Brain pericyte (primary cell): Measurements from ENCODE around the gene ATP6V1E1.

ENCODE experiments used
- DNase-seq: peaks from one replicate; pipeline ENCODE4 v3.0.0-alpha.2; 2012; ENCODE audit warnings: low read depth, low spot score

Gene ATP6V1E1

DNA sequence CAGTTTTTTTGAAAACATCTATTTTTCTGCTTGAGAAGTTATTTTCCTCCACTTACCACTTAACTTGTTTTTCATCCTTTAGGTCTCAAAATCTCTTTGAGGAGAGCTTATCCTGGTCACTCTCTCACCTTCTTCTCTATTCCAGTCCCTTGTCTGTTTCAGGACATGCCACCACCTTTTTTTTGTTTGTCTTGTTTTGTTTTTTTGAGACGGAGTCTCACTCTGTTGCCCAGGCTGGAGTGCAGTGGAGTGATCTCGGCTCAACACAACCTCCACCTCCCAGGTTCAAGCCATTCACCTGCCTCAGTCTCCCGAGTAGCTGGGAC, 5.4 kb upstream of the ATP6V1E1 start:
- DNase-seq: no peak

DNA sequence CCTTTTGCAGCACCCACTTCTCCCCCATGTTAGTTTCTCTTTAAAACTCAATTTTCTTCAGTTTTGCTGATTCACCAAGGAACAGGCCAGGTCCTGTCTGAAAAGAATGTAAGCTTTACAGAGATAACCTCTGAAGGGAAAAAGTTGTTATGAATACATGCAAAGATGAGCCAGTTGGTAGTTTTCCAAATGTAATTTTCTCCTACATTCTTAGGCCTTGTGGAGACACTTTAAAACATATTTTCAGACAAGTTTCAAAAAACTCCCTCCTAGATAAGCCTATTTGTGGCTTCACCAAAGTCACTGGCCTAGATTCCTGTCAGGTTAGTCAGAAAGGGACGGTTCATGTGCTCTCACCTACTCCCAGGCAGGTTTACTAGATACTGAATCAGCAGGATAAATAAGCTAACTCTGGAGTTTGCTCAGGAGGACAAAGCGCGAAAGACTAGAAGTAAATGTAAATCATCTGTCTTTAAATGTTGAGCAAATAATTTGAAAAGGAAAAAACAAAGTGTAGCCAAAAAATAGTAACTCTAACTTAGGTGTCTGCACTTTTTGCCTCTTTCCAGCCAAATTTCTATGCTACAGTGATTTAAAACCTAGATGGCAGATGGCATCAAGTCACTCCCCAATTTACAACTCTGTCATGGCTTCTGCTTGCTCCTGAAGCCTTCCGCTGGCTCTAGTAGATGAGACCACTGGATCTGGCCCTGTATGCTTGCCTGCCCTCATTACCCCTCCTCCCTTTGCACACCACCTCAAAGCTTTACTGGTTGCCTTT, 4.9 kb upstream of the ATP6V1E1 start:
- no peak for DNase-seq

DNA sequence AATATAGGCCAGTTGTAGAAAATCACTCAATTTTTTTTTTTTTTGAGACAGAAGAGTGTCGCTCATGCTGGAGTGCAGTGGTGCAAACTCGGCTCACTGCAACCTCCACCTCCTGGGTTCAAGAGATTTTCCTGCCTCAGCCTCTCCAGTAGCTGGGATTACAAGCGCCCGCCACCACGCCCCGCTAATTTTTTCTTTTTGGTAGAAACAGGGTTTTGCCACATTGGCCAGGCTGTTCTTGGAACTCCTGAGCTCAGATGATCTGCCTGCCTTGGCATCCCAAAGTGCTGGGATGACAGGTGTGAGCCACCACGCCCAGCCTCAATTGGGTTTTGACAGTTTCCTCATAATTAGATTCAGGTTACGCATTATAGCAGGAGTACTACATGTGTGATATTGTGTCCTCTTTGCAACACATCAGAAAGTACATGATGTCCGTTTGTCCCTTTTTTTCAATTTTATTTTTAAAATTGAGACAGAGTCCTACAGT, 2.6 kb upstream of the ATP6V1E1 start:
- no peak for DNase-seq

DNA sequence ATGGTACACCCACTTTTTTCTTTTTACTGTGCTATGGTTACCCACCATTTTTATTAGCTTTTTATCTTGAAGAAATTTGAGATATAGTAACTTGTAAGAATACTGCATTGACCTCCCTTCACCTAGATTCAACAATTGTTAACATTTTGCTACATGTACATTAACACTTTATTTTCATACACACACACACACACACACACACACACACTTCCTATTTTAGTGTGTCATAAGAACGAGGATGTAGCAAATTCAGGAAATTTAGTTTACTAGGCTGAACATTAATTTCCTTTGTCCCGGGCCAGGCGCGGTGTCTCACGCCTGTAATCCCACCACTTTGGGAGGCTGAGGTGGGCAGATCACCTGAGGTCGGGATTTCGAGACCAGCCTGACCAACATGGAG, 1.1 kb upstream of the ATP6V1E1 start:
- no peak for DNase-seq

DNA sequence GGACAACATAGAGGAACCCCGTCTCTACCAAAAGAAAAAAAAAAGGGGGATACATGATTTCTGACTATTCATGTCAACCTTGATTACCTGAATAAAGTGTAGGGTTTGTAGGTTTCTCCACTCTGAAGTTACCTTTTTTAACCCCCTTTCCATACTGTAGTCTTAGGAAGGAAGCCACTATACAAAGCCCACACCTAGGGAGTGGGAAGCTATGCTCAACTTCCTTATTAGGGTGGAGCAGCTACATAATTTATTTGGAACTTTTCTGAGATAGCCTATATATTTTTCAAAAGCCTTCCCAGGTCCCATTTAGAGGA, 582 bp upstream of the ATP6V1E1 start:
- DNase-seq: no peak

DNA sequence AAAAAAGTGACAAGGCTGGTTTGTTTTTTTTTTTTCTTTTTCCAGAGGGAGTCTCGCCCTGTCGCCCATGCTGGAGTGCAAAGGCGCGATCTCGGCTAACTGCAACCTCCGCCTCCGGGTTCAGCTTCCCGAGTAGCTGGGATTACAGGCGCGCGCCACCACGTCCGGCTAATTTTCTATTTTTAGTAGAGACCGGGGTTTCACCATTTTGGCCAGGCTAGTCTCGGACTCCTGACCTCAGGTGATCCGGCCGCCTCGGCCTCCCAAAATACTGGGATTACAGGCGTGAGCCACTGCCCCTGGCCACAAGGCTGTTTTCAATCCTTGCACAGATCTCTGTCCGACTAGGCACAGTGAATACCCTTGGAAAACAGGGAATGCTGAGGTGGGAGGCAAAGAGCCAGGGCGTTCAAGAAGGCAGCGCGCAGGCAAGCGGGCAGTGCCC, 566 bp downstream of the ATP6V1E1 start:
- no peak for DNase-seq

DNA sequence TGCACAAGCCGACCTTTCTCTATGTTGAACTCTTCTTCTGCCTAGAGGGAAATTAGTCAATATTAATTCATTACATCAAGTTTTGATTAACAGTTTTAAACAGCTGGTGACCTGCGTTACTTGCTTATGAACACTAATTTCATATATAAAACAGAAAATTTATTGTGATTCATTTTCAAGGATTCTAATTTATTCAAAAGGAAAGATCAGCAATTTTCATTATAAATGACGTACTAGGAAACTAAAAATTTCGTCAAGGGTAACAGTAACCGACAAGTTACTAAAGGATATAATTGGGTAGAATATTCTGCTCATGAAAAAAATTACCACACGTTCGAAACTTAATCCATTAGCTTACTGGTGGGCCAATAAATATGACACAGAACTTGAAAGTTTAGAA, 15.3 kb downstream of the ATP6V1E1 start:
- DNase-seq: no peak

DNA sequence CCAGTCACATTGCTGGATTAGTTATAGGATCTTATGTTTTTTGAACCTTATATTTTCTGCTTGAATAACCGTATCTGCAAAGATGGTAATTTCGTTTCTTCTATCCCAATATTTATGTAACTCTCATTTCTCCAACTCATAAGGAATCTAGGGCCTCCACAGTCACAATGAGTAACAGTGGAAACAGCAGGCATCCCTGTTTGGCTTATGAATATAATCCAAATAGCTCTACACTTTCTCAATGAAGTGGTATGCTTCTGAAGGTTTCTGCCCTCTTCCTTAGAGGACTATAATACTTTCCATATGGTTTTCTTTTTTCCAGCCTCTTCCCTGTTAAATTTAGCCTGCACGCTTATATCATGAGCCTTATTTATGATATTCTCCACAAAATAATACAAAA, 16.5 kb downstream of the ATP6V1E1 start:
- peak; percentile 6 for DNase-seq

DNA sequence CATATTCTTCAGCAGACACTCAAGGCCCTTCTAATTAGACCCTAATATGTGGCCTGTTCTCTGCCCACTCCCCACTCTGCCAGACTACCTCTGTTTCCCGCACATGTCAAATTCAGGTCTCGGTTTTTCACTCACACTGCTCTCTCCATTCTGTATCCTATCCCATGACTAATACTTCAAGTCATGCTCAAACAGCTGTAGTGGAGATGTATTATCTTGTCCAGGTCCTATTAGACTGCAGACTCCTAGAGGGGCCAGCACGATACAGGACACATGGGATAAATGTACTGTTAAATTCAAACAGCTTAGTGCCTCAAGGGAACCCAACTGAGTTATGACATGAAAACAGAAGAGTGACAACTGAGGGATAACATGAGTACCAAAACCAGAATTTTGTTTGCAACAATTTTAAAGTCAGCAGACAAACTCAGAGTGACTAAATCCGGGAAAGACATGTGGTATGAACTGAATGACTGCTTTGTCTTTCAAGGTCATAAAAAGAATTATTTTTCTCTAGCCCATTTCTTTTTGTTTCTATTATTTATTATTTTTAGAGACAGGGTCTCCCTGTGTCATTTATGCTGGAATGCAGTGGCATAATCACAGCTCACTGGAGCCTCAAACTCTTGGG, 20.5 kb downstream of the ATP6V1E1 start:
- no peak for DNase-seq

DNA sequence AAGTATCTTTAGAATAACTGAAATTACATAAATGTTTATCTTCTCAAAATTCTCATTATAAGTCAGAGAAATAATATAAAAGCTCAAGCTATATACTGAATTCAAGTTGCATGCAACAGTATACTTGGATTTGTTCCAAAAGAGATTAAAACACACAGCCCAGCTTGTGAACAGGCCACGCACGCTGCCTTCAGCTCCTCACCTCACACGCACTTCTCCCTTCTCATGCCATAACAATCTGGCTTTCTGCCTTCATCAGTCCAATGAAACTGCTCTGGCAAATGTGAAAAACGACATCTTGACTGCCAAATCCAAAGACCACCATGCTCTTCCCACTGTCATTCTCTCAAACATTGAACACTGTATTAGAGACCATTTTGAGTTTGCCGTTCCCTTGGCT, 22.1 kb downstream of the ATP6V1E1 start:
- no peak for DNase-seq

DNA sequence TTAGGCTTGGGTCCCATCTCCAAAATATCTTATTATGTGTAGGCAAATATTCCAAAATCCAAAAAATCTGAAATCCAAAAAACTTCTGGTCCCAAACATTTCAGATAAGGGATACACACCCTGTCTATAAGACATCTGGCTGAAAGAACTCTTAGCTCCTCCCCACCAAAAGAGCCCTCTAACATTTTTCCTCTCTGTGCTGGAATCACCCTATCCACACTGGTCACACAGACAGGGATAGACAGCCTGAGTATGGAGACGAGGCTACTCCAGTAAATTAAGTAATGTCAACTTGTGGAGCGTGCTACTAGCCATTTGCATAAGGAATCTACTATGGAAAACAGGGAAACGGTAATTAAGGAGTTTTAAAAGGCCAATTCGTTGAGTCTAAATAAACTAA, 24.9 kb downstream of the ATP6V1E1 start:
- no peak for DNase-seq

DNA sequence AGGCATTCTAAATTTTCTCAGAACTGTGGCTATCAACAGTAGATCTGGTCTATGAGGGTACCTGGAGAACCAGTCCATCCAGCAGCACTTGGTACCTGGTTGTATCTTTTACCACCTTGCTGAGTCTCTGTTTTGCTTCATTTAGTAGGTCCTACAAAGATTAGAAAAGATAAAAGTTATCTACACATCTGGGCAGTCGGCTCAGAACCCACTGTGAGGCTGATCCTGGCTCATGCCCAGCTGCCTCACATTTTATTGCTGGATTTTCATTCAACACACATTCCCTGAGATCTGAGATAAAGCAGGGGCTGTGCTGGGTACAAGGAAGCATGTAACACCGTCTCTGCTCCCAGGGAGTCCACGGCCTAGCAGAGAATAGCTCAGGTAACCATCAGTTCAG, 27.5 kb downstream of the ATP6V1E1 start:
- DNase-seq: no peak

DNA sequence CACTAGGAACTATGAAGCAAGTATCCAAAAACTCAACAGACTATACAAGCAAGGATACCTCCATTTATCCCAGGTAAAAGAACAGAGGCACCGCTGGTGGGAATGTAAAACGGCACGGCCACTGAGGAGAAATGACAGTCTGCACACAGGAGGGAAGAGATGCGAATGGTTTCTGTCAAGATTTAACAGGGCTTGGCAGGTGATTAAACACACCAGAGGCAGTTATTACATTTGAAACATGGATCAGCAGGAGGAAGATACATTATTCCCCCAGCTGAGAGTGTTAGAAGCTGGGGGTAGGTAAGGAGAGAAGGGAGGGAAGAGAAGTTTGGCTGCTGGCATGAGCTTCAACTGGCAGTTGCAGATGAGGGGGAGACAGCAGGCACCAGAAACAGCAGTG, 30.2 kb downstream of the ATP6V1E1 start:
- no peak for DNase-seq

DNA sequence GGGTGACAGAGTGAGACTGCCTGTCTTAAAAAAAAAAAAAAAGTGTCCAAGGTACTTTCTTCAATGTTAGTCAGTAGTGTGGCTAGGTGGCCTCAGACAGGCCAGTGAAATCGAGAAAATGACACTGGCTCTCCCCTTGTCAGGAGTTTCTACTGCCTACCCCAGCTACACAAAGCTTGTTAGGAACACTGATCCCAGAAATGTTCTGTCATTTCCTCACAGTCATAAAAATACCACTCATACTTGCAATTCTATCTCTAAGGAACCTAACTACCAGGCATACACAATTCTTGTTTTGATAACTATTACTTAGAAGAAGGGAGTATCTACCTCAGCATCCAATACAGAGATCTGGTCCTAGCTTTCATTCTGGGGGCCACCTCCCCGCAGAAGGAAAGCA, 31.3 kb downstream of the ATP6V1E1 start:
- no peak for DNase-seq

DNA sequence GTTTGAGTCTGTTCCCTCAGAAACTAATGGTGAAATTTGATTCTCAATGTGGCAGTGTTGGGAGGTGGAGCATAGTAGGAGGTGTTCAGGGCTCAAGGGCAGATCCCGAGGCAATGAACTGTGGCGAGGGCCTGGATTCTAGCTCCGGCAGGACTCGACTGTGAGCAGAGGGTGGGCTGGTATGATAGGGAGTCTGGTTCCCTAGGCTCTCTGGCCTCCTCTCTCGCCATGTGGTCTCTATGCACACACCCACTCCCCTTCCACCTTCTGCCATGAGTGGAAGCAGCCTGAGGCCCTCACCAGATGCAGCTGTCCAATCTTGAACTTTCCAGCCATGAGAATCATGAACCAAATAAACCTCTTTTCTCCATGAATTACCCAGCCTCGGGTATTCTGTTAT, 32.3 kb downstream of the ATP6V1E1 start:
- no peak for DNase-seq

DNA sequence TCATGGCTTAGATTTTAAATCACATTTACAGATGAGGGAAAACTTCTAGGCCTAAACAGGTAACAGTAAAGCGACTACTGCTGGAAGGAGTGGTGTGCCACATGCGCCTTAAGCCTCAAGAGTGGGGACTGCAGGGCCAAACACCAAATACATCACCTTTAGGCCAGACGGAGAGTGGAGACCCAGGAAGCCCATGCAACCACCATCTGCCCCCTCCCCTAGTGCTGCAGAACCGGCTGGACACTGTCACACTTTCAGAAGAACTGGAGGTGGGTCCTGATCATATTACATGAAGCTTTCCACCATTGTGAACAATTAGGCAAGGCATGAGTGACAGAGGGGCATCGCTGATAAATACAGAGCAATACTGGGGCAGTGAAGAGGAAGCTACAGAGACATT, 36.3 kb downstream of the ATP6V1E1 start:
- DNase-seq: no peak

DNA sequence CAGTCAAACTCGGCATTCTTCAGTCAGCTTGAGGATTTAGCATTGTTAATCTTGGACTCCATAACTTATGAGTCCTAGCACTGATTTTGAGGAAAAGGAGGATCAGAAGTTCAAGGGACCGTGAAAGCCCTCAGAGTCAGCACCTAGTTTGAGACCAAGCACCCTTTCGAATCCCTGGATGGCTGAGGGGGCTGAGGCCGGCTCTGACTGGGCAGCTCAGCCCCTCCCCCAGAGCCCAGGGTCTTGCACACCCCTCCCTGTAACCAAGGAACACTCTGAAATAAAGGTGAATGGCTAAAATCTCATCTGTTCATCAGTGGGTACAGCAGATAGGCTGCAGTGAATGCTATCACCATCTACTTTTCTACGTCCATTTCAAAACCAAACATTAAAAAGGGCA, 38.0 kb downstream of the ATP6V1E1 start:
- no peak for DNase-seq

DNA sequence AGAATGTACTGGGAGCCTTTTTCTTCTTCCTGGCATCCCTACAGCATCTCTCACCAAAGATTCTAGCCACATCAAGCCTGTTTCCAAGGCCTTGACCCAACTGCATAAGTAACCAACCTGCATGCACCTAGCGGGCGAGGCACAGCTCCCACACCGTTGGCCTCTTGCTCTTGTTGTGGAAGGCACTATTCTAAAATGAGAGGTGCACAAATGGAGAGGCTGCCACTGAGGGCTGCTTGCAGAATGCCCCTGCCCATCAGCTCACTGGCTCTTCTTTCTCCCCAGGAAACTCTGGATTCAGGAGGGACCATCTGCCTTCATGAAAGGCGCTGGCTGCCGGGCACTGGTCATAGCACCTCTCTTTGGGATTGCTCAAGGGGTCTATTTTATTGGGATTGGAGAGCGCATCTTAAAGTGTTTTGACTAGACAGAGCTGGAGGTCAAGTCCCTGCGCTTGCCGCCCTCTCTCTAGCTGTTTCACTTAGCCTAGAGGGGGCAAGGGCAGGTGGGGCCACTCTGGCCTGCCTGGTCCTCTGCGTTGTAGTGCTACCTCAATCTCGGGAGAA, 38.7 kb downstream of the ATP6V1E1 start:
- no peak for DNase-seq

DNA sequence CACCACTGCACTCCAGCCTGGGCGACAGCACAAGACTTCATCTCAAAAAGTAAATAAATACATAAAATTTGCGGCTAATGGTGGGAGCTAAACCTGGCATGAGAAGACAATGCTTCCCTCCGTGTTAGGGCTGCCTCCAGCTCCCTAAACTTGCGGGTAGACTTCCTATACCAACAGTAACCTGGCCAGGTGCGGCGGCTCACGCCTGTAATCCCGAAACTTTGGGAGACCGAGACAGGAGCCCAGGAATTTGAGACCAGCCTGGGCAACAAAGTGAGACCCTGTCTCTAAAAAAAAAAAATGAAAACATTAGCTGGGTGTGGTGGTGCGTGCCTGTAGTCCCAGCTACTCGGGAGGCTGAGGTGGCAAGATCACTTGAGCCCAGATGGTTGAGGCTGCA, 39.9 kb downstream of the ATP6V1E1 start:
- no peak for DNase-seq

DNA sequence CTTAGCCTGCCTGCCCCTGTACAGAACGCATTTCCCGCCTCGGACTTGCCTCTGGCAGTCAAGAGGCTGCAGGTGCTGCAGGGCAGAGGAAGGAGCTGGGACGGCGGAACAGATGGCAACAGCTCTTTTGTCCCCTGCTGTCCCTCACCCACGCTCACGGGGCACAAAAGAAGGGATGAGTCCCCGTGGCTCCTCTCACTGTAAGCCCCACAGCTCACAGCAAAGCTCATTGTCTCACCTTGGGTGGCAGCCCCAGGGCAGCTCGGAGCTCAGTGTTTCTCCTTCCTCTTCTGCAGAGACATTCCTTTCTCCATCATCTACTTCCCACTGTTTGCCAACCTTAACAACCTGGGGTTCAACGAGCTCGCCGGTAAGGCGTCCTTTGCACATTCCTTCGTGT, 40.9 kb downstream of the ATP6V1E1 start:
- no peak for DNase-seq

DNA sequence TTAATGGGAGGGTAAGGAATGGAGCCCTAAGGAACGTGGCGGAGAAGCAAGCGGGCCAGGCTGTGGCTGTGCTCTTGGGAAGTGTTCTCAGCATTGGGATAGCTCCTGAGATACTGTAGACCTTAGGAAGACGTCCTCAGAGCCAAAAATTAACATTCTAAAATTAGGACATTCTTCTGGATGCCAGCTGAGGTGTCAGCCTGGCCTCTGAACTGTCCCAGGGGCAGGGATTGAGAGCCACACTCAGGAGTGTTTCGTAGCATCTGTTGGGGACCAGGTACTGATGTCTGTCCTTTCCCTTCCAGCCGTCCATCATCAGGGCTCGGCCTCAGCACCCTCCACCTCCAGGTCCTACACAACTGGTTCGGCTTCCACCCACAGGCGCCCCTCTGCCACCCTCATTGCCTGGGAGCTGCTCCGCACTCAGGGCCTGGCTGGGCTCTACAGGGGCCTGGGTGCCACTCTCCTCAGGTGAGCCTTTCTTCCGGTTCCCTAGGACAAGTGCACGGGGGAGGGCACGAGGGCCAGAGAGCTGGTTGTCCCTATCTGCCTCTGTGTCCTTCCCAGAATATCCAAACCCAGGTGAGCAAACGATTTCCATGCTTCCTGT, 41.6 kb downstream of the ATP6V1E1 start:
- no peak for DNase-seq

DNA sequence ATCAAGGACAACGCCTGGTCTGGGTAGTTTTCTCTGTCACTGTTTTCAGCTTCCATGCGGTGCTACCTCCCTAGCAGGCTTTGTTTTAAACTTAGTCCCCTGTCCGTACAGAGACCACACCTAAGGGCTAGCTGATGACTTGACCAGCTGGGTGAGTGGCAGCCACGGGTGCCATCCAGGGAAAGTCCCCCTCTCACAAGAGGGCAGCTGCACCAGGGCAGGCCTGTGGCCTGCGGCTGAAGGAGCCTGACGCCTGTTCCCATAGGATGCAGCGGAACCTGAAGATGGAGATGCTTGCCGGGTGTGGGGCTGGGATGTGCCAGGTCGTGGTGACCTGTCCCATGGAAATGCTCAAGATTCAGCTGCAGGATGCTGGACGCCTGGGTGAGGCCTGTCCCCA, 45.4 kb downstream of the ATP6V1E1 start:
- DNase-seq: no peak

DNA sequence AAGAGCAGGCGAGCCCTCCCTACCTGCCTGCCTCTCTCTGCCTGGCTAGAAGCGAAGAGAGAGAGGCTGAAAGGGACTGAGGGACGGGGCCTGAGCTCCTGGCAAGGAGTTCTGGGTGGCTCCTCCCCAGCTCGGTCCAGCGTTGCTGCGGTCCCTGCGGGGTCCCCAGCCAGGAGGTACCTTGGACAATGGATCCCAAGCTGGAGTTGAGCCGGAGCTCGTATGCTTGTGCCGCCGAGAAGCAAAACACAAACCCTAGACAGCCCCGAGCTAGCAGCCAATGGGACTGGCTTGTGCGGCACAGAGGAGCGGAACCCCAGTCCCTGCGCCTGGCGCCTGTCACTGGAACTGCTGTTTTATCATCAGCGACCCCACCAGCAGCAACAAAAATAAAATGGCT, 46.9 kb downstream of the ATP6V1E1 start:
- no peak for DNase-seq
